H9 (cell line): ENCODE data around the gene PRR30. TPM values are rescaled to one million over a fixed set of nuclear protein-coding genes. Genes with fewer than 3 reads are reported as not detected.

Experiments used
- DNase-seq: peaks from one replicate; pipeline ENCODE4 v3.0.0-alpha.2; 2017
- H2AFZ ChIP-seq: one replicate; pipeline ENCODE4 v1.6.1; 2013; ENCODE audit warnings: mild to moderate bottlenecking, low read length, control low read depth, moderate library complexity
- H2AK5ac ChIP-seq: 2 replicates; pipeline ENCODE4 v1.6.1; 2013; ENCODE audit warnings: low read length, control low read depth, mixed read lengths; ENCODE audit not compliant: insufficient read length
- H2BK120ac ChIP-seq: one replicate; pipeline ENCODE4 v1.6.1; 2013; ENCODE audit warnings: low read depth, mild to moderate bottlenecking, low read length, control low read depth, inconsistent platforms; ENCODE audit not compliant: poor library complexity, severe bottlenecking
- H2BK12ac ChIP-seq: 2 replicates; pipeline ENCODE4 v1.6.1; 2013; ENCODE audit warnings: low read length, control low read depth, mixed read lengths, low read depth; ENCODE audit not compliant: insufficient read length
- H2BK15ac ChIP-seq: 2 replicates; pipeline ENCODE4 v1.6.1; 2013; ENCODE audit warnings: low read depth, low read length, control low read depth
- H2BK20ac ChIP-seq: one replicate; pipeline ENCODE4 v1.6.1; 2013; ENCODE audit warnings: low read depth, mild to moderate bottlenecking, low read length, control low read depth, inconsistent platforms; ENCODE audit not compliant: poor library complexity, severe bottlenecking
- H2BK5ac ChIP-seq: 2 replicates; pipeline ENCODE4 v1.6.1; 2013; ENCODE audit warnings: low read length, control low read depth, mixed read lengths; ENCODE audit not compliant: insufficient read length
- H3K14ac ChIP-seq: 2 replicates; pipeline ENCODE4 v1.6.1; 2013; ENCODE audit warnings: low read length, control low read depth; ENCODE audit not compliant: insufficient read depth
- H3K18ac ChIP-seq: 2 replicates; pipeline ENCODE4 v1.6.1; 2013; ENCODE audit warnings: low read depth, mild to moderate bottlenecking, mixed read lengths, low read length, control low read depth; ENCODE audit not compliant: insufficient read length
- H3K23ac ChIP-seq: 2 replicates; pipeline ENCODE4 v1.6.1; 2013; ENCODE audit warnings: low read length, control low read depth, mixed read lengths, low read depth; ENCODE audit not compliant: insufficient read length
- H3K23me2 ChIP-seq: 2 replicates; pipeline ENCODE4 v1.6.1; 2013; ENCODE audit warnings: low read depth, mild to moderate bottlenecking, mixed read lengths, low read length, control low read depth; ENCODE audit not compliant: insufficient read length, poor library complexity, severe bottlenecking
- H3K27ac ChIP-seq: 2 replicates; pipeline ENCODE4 v1.5.1; 2013; ENCODE audit warnings: low read length, control low read depth, mixed read lengths, low read depth; ENCODE audit not compliant: insufficient read length
- H3K27me3 ChIP-seq: 2 replicates; pipeline ENCODE4 v1.6.1; 2013; ENCODE audit warnings: low read length, control low read depth, inconsistent platforms; ENCODE audit not compliant: insufficient read depth
- H3K4ac ChIP-seq: 2 replicates; pipeline ENCODE4 v1.6.1; 2013; ENCODE audit warnings: low read depth, mild to moderate bottlenecking, control low read depth, inconsistent platforms, low read length, moderate library complexity
- H3K4me1 ChIP-seq: 2 replicates; pipeline ENCODE4 v1.6.1; 2013; ENCODE audit warnings: low read length, control low read depth, inconsistent platforms; ENCODE audit not compliant: insufficient read depth
- H3K4me2 ChIP-seq: 2 replicates; pipeline ENCODE4 v1.6.1; 2013; ENCODE audit warnings: low read length, control low read depth, mixed read lengths; ENCODE audit not compliant: insufficient read length, insufficient read depth
- H3K56ac ChIP-seq: 2 replicates; pipeline ENCODE4 v1.6.1; 2013; ENCODE audit warnings: low read depth, mild to moderate bottlenecking, mixed read lengths, low read length, control low read depth; ENCODE audit not compliant: insufficient read length
- H3K79me1 ChIP-seq: 2 replicates; pipeline ENCODE4 v1.6.1; 2013; ENCODE audit warnings: low read depth, mild to moderate bottlenecking, moderate library complexity, low read length, control low read depth, inconsistent platforms; ENCODE audit not compliant: insufficient read depth, poor library complexity, severe bottlenecking
- H3K79me2 ChIP-seq: 2 replicates; pipeline ENCODE4 v1.6.1; 2013; ENCODE audit warnings: low read length, control low read depth, inconsistent platforms; ENCODE audit not compliant: insufficient read depth
- H3K9ac ChIP-seq: 2 replicates; pipeline ENCODE4 v1.6.1; 2013; ENCODE audit warnings: low read length, control low read depth, mixed read lengths; ENCODE audit not compliant: insufficient read length; ENCODE audit errors: extremely low read depth
- H3K9me3 ChIP-seq: one replicate; pipeline ENCODE4 v1.6.1; 2013; ENCODE audit warnings: low read depth, low read length, inconsistent platforms; ENCODE audit not compliant: control insufficient read depth
- H3T11ph ChIP-seq: one replicate; pipeline ENCODE4 v1.6.1; 2013; ENCODE audit warnings: mild to moderate bottlenecking, low read length, control low read depth, inconsistent platforms
- H4K20me1 ChIP-seq: one replicate; pipeline ENCODE4 v1.6.1; 2013; ENCODE audit not compliant: control insufficient read depth, insufficient read length, insufficient read depth
- H4K5ac ChIP-seq: 2 replicates; pipeline ENCODE4 v1.6.1; 2013; ENCODE audit warnings: low read depth, mild to moderate bottlenecking, mixed read lengths, low read length, control low read depth; ENCODE audit not compliant: insufficient read length
- H4K8ac ChIP-seq: replicated peaks from 2 replicates; pipeline ENCODE4 v1.6.1; 2013; ENCODE audit warnings: low read length, control low read depth, mixed read lengths, low read depth; ENCODE audit not compliant: insufficient read length
- H4K91ac ChIP-seq: 2 replicates; pipeline ENCODE4 v1.6.1; 2013; ENCODE audit warnings: low read depth, mild to moderate bottlenecking, moderate library complexity, mixed read lengths, low read length, control low read depth; ENCODE audit not compliant: insufficient read length
- H3K27ac Mint-ChIP-seq, 3 experiments: 2 replicates in 2 of 3; 3 replicates in 1 of 3; pipeline ENCODE4 v1.8.0; 2020 to 2021; ENCODE audit warnings: mixed read lengths in 3 of 3, mild to moderate bottlenecking in 1 of 3, moderate library complexity in 1 of 3
- H3K27me3 Mint-ChIP-seq: 2 replicates; pipeline ENCODE4 v1.8.0; 2021; ENCODE audit warnings: low read depth, mild to moderate bottlenecking, moderate library complexity, mixed read lengths
- H3K36me3 Mint-ChIP-seq, 3 experiments: 2 replicates in 2 of 3; 3 replicates in 1 of 3; pipeline ENCODE4 v1.8.0; 2020 to 2021; ENCODE audit warnings: low read depth in 3 of 3, mixed read lengths in 3 of 3; ENCODE audit not compliant: insufficient read depth in 1 of 3
- H3K4me1 Mint-ChIP-seq, 2 experiments: 2 replicates each; pipeline ENCODE4 v1.8.0; 2020; ENCODE audit warnings: mixed read lengths in 2 of 2
- H3K4me3 Mint-ChIP-seq, 2 experiments: 2 replicates in 1 of 2; 3 replicates in 1 of 2; pipeline ENCODE4 v1.8.0; 2020 to 2021; ENCODE audit warnings: mild to moderate bottlenecking in 2 of 2, mixed read lengths in 2 of 2, moderate library complexity in 1 of 2
- H3K9me3 Mint-ChIP-seq, 2 experiments: 2 replicates in 1 of 2; 3 replicates in 1 of 2; pipeline ENCODE4 v1.8.0; 2020; ENCODE audit warnings: mild to moderate bottlenecking in 2 of 2, mixed read lengths in 2 of 2, moderate library complexity in 1 of 2
- WGBS: extraction: QIAGEN DNeasy Blood & Tissue Kit; methylation state at CpG from one replicate; pipeline ENCODE4 v1.1.7; 2013; ENCODE audit warnings: missing lambda C conversion rate, low lambda C conversion rate, mixed read lengths; ENCODE audit not compliant: insufficient read length; ENCODE audit errors: extremely low coverage; 5-methylcytosine and 5-hydroxymethylcytosine counted together
- total RNA-seq: library from RNA; stranded (reverse); gene quantifications from 2 replicates; pipeline ENCODE4 v1.2.1, GENCODE V29; 2021
- TF ChIP-seq, protein P1 (sequence below): fragments of 200-600 bp; sonication (generic); conservative IDR thresholded peaks from 3 replicates; pipeline ENCODE4 v1.8.0; 2021; ENCODE audit warnings: antibody characterized with exemption, mild to moderate bottlenecking

The PRR30 gene
- total RNA-seq, 1 experiment from 2014 or later = not detected

DNA sequence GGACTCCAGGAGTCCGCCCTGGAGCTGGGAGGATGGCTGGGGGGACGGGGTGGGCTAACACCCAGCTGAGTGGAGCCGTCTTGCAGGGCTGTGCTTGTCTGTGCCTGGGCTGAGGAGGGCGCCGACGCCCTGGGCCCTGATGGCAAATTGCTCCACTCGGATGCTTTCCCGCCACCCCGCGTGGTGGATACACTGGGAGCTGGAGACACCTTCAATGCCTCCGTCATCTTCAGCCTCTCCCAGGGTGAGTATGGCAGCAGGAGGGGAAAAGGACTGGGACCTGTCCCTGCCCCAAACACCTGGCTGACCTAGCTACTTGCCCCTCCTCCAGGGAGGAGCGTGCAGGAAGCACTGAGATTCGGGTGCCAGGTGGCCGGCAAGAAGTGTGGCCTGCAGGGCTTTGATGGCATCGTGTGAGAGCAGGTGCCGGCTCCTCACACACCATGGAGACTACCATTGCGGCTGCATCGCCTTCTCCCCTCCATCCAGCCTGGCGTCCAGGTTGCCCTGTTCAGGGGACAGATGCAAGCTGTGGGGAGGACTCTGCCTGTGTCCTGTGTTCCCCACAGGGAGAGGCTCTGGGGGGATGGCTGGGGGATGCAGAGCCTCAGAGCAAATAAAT lies 39.8 kb downstream of the PRR30 start:
- Mint-ChIP-seq H3K4me3 (no peak overlapping the region), H3K27me3 (peaks cover 10% of the 10 kb centered on the region; the same call in 1 of the 2 replicates), H3K27ac (peak overlapping the region in 2 of 3 experiments; percentile 49 to 74; a peak in 3 of 7 replicates), H3K36me3 (peaks cover 0 to 1% (median 0%) of the 10 kb centered on the region in 3 experiments; a peak in 4 of 7 replicates), H3K4me1 (peaks cover 8 to 10% of the 10 kb centered on the region in 2 experiments), H3K9me3 (no peaks in the 10 kb centered on the region; a peak in 1 of 5 replicates)
- Histone ChIP-seq H3K79me1 (no peaks in the 10 kb centered on the region), H3K4me2 (no peak overlapping the region), H3K9ac (no peak overlapping the region), H4K20me1 (peaks cover 3% of the 10 kb centered on the region), H4K91ac (no peak overlapping the region), H4K5ac (no peak overlapping the region), H2BK15ac (no peak overlapping the region), H2BK20ac (no peak overlapping the region), H4K8ac (no peak overlapping the region), H3K18ac (no peak overlapping the region), H3K27me3 (no peaks in the 10 kb centered on the region), H3K27ac (no peak overlapping the region), H3K56ac (no peak overlapping the region), H3K4ac (no peak overlapping the region), H2BK12ac (no peak overlapping the region), H3T11ph (no peak overlapping the region), H2BK120ac (no peak overlapping the region), H3K23ac (no peak overlapping the region), H3K4me1 (no peaks in the 10 kb centered on the region), H2BK5ac (no peak overlapping the region), H3K9me3 (no peaks in the 10 kb centered on the region), H2AK5ac (no peak overlapping the region), H3K23me2 (no peaks in the 10 kb centered on the region), H3K79me2 (no peaks in the 10 kb centered on the region), H3K14ac (no peak overlapping the region), H2AFZ (no peak overlapping the region)
- TF ChIP-seq, protein P1, sequence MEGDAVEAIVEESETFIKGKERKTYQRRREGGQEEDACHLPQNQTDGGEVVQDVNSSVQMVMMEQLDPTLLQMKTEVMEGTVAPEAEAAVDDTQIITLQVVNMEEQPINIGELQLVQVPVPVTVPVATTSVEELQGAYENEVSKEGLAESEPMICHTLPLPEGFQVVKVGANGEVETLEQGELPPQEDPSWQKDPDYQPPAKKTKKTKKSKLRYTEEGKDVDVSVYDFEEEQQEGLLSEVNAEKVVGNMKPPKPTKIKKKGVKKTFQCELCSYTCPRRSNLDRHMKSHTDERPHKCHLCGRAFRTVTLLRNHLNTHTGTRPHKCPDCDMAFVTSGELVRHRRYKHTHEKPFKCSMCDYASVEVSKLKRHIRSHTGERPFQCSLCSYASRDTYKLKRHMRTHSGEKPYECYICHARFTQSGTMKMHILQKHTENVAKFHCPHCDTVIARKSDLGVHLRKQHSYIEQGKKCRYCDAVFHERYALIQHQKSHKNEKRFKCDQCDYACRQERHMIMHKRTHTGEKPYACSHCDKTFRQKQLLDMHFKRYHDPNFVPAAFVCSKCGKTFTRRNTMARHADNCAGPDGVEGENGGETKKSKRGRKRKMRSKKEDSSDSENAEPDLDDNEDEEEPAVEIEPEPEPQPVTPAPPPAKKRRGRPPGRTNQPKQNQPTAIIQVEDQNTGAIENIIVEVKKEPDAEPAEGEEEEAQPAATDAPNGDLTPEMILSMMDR = no peak
- DNase-seq = no peak
- WGBS = no CpG with 5 or more reads among the region's 19 CpGs
